RWPE1 (cell line): ENCODE results near the gene PSMC5.

Experiments
- CTCF ChIA-PET: fragments of 350-600 bp; sonication (Branson Sonifier 250); formaldehyde crosslinking; extraction: SDS; loops from one replicate; lab custom pipeline; 2021; lab: Yijun Ruan, JAX
- POLR2A ChIA-PET: fragments of 400-600 bp; formaldehyde crosslinking; extraction: SDS; loops from one replicate; lab custom pipeline; 2020; ENCODE audit warnings: antibody characterized with exemption; ENCODE audit not compliant: low non-redundant PET; lab: Yijun Ruan, JAX
- DNase-seq: peaks from one replicate; pipeline ENCODE4 v3.0.0; 2012; ENCODE audit warnings: low spot score
- H3K27ac ChIP-seq: fragments of 450-650 bp; 2 replicates; pipeline ENCODE4 v1.5.1; 2017
- CTCF ChIP-seq: fragments of 450-650 bp; conservative IDR thresholded peaks from 2 replicates; pipeline ENCODE4 v1.5.1; 2017; ENCODE audit warnings: low read depth, mild to moderate bottlenecking

Gene PSMC5

DNA sequence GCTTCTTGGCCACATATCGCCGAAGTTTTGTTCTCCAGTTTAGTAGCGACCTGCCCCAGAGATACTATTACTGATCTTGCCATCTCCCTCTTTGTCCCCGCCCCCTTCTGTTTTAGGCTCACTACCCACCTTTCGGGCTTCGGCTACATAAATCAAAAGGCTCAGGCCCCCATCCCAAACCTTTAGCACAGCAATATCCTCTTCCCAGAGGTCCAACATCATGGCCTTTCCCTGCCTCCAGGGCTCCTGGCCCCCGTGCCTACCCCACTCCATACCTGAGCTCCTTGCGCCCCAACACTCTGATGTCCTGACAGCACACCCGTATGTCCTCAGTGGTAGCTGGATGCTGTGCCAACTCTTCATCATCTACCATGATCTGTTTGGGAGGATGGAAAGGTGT lies 2.9 kb upstream of the PSMC5 start:
- TF ChIP-seq CTCF, result no peak
- ChIA-PET POLR2A (no interaction called here), CTCF (no interaction called here)
- DNase-seq, result no peak
- peak overlapping the region; percentile 10 for H3K27ac ChIP-seq

GRCh38 chr17:63826468-63827001 lies 696 bp upstream of the PSMC5 start:
- TF ChIP-seq CTCF, result no peak
- POLR2A ChIA-PET, result interaction anchor here (0.7 kb wide), 1 partner anchor 24 kb away, joined by 3 read pairs; no protein-coding TSS in a partner anchor

DNA sequence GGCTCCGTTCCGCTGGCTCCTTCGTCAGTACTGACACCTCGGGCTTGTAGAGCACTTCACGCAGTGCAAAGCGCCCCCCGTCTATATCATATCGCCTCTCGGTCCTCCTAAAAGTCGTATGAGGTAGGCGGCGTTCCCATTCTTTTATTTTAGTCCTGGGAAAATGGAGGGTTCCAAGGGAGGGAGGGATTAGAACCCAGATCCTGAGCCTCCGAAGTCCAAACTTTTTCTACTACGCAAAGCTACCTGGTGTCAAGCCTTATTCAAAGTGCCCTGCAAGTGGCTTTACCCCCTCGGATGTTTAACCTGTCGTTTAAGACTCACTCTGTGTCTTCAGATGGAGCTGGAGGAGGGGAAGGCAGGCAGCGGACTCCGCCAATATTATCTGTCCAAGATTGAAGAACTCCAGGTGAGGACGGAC lies 580 bp downstream of the PSMC5 start:
- TF ChIP-seq CTCF, result 0 out of 2 replicates have a peak, but pooled peaks have one; percentile 17
- peak overlapping the region; percentile 88 for H3K27ac ChIP-seq
- DNase-seq, result no peak
- POLR2A ChIA-PET, result interaction anchor here (1.0 kb wide), 1 partner anchor 11 kb away, joined by 3 read pairs; no protein-coding TSS in a partner anchor
- CTCF ChIA-PET, result interaction anchor here (0.6 to 0.7 kb wide), 4 partner anchors 11 to 98 kb away, joined by 3 to 5 read pairs (median 4); no protein-coding TSS in a partner anchor

More at GRCh38 chr17:63826468-63827001, 696 bp upstream of the PSMC5 start:
- DNase-seq, result no peak
- H3K27ac ChIP-seq, result peak overlapping the region; percentile 88
- CTCF ChIA-PET, result no interaction called here

- no peak for TF ChIP-seq CTCF
- CTCF ChIA-PET, result interaction anchor here (0.5 kb wide), 1 partner anchor 75 kb away, joined by 3 read pairs; no protein-coding TSS in a partner anchor
- H3K27ac ChIP-seq, result no peak overlapping the region
- POLR2A ChIA-PET, result interaction anchor here (0.5 kb wide), 1 partner anchor 26 kb away, joined by 4 read pairs; no protein-coding TSS in a partner anchor
- no peak for DNase-seq
Observed at GRCh38 chr17:63828936-63829335, 1.7 kb downstream of the PSMC5 start.

GRCh38 chr17:63830278-63830677 lies 3.0 kb downstream of the PSMC5 start:
- no peak for TF ChIP-seq CTCF
- peak overlapping the region; percentile 63 for H3K27ac ChIP-seq
- ChIA-PET POLR2A (no interaction called here), CTCF (interaction anchor here (0.7 to 0.8 kb wide), 2 partner anchors 19 to 40 kb away, joined by 3 read pairs; no protein-coding TSS in a partner anchor)
- no peak for DNase-seq

GRCh38 chr17:63830904-63831491 lies 3.8 kb downstream of the PSMC5 start:
- TF ChIP-seq CTCF, result no peak
- DNase-seq, result no peak
- CTCF ChIA-PET, result interaction anchor here (0.7 kb wide), 1 partner anchor 41 kb away, joined by 3 read pairs; no protein-coding TSS in a partner anchor
- peak overlapping the region; percentile 63 for H3K27ac ChIP-seq
- POLR2A ChIA-PET, result no interaction called here
